ENCODE measurements around the gene SOX1. TPM values are rescaled to one million over a fixed set of nuclear protein-coding genes. Genes with fewer than 3 reads are reported as not detected.

The SOX1 gene
- polyA plus RNA-seq, 2 of the 4 experiments (the other 2 are of a cell fraction): not detected

GRCh38 chr13:112034846-112035245 is 32.1 kb upstream of the SOX1 start:
- no peaks in the 10 kb centered on the region for H3K9me3 ChIP-seq
- ATAC-seq (no peak), DNase-seq (ENCODE audit: low read depth in 1 of 2, low spot score in 1 of 2) (no peak), FAIRE-seq (no peak)
- TF ChIP-seq JUN (IDR thresholded peaks at IDR 0.05) (no peak), KDM5A (IDR thresholded peaks at IDR 0.05) (no peak), HEYL (CRISPR knock-in tag; IDR thresholded peaks at IDR 0.05) (no peak), HES2 (IDR thresholded peaks at IDR 0.05) (no peak), NR3C1 (IDR thresholded peaks at IDR 0.05) (no peak), MYC (IDR thresholded peaks at IDR 0.05; ENCODE audit: borderline replicate concordance, low read length) (no peak), ZSCAN20 (CRISPR knock-in tag; IDR thresholded peaks at IDR 0.05) (no peak), ESRRA (IDR thresholded peaks at IDR 0.05; ENCODE audit: borderline replicate concordance, low read length) (no peak)
- 6% methylated on average over 3 of the region's 6 CpGs for WGBS (ENCODE audit: missing lambda C conversion rate)
- no peak overlapping the region for H3K4me3 ChIP-seq
- H3K4me1 ChIP-seq: no peaks in the 10 kb centered on the region
- ChIA-PET CTCF (no interaction called here), POLR2A (no interaction called here)
- H3K27ac ChIP-seq: no peak overlapping the region
- no peak overlapping the region for H3K4me2 ChIP-seq

GRCh38 chr13:112042496-112042895 is 24.5 kb upstream of the SOX1 start:
- no peak for FAIRE-seq

GRCh38 chr13:112052213-112052612 is 14.7 kb upstream of the SOX1 start:
- Histone ChIP-seq H3K4me3 (no peak overlapping the region), H3K9me3 (no peaks in the 10 kb centered on the region), H3K27ac (no peak overlapping the region), H3K4me2 (no peak overlapping the region), H3K4me1 (no peaks in the 10 kb centered on the region)
- CTCF ChIA-PET: no interaction called here
- ATAC-seq: no peak
- no peak for FAIRE-seq
- TF ChIP-seq HMGXB4 (CRISPR knock-in tag; IDR thresholded peaks at IDR 0.05; ENCODE audit: borderline replicate concordance) (no peak), JUN (IDR thresholded peaks at IDR 0.05) (no peak), JUNB (IDR thresholded peaks at IDR 0.05) (no peak), RNF2 (IDR thresholded peaks at IDR 0.05; ENCODE audit: borderline replicate concordance, low read depth) (no peak), MAX (IDR thresholded peaks at IDR 0.05) (no peak), ELK1 (IDR thresholded peaks at IDR 0.05; ENCODE audit: low read depth, low read length) (no peak), CEBPB (IDR thresholded peaks at IDR 0.05) (no peak), GATA3 (IDR thresholded peaks at IDR 0.05; ENCODE audit: borderline replicate concordance) (no peak), PHF8 (IDR thresholded peaks at IDR 0.05; ENCODE audit: borderline replicate concordance, low read depth) (no peak), FOXS1 (CRISPR knock-in tag; IDR thresholded peaks at IDR 0.05) (no peak), ZNF302 (CRISPR knock-in tag; IDR thresholded peaks at IDR 0.05) (no peak), ZSCAN20 (CRISPR knock-in tag; IDR thresholded peaks at IDR 0.05) (no peak), POLR2A (IDR thresholded peaks at IDR 0.05; ENCODE audit: low read length) (no peak), HOXB13 (CRISPR knock-in tag; IDR thresholded peaks at IDR 0.05; ENCODE audit: low read depth) (no peak)
- no peak for DNase-seq (ENCODE audit: low read depth in 1 of 2, low spot score in 1 of 2)
- 17% methylated on average over 12 of the region's 13 CpGs for WGBS (ENCODE audit: missing lambda C conversion rate)
- POLR2A ChIA-PET: no interaction called here

More at GRCh38 chr13:112042496-112042895, 24.5 kb upstream of the SOX1 start:
- H3K9me3 ChIP-seq: no peaks in the 10 kb centered on the region
- ChIA-PET CTCF (no interaction called here), POLR2A (no interaction called here)
- TF ChIP-seq NPAS2 (CRISPR knock-in tag; IDR thresholded peaks at IDR 0.05; ENCODE audit: borderline replicate concordance): no peak
- TF ChIP-seq EHMT2 (IDR thresholded peaks at IDR 0.05; ENCODE audit: low read depth): no peak
- no peak for TF ChIP-seq ELK1 (IDR thresholded peaks at IDR 0.05; ENCODE audit: low read depth, low read length)
- no peak for TF ChIP-seq ZNF302 (CRISPR knock-in tag; IDR thresholded peaks at IDR 0.05)
- TF ChIP-seq MYC (IDR thresholded peaks at IDR 0.05; ENCODE audit: borderline replicate concordance, low read length): no peak
- no peak for TF ChIP-seq HOXB13 (CRISPR knock-in tag; IDR thresholded peaks at IDR 0.05; ENCODE audit: low read depth)
- no peak for TF ChIP-seq BCL3 (IDR thresholded peaks at IDR 0.05)
- no peak for TF ChIP-seq EHF (CRISPR knock-in tag; IDR thresholded peaks at IDR 0.05)
- no peak for TF ChIP-seq ZSCAN20 (CRISPR knock-in tag; IDR thresholded peaks at IDR 0.05)
- H3K4me1 ChIP-seq: no peaks in the 10 kb centered on the region
- H3K27ac ChIP-seq: no peak overlapping the region
- H3K4me3 ChIP-seq: no peak overlapping the region
- WGBS (ENCODE audit: missing lambda C conversion rate): 4% methylated on average over 4 of the region's 4 CpGs
- DNase-seq (ENCODE audit: low read depth in 1 of 2, low spot score in 1 of 2) (no peak), ATAC-seq (no peak)
- H3K4me2 ChIP-seq: no peak overlapping the region
